Sigmoid colon (tissue), 4 donors: ENCODE data around the gene HES6.

ENCODE experiments used
- EP300 ChIP-seq, 4 donors: sonication (generic); formaldehyde crosslinking; IDR thresholded peaks; one replicate each; pipeline ENCODE4 v1.6.1; 2017; ENCODE audit warnings: antibody characterized with exemption in 4 of 4
- POLR2A ChIP-seq, 2 donors: fragments of 450-650 bp; IDR thresholded peaks; one replicate each; pipeline ENCODE4 v1.6.1; 2016; ENCODE audit warnings: antibody characterized with exemption in 2 of 2, mild to moderate bottlenecking in 2 of 2, moderate library complexity in 2 of 2
- TF ChIP-seq, protein P1 (sequence below), 4 experiments: fragments of 450-650 bp in 3 of 4; fragments of 200-600 bp in 1 of 4; IDR thresholded peaks; one replicate each; pipeline ENCODE4 v1.5.1; 2016 to 2019; ENCODE audit warnings: antibody characterized with exemption in 4 of 4, mild to moderate bottlenecking in 3 of 4, moderate library complexity in 2 of 4

DNA sequence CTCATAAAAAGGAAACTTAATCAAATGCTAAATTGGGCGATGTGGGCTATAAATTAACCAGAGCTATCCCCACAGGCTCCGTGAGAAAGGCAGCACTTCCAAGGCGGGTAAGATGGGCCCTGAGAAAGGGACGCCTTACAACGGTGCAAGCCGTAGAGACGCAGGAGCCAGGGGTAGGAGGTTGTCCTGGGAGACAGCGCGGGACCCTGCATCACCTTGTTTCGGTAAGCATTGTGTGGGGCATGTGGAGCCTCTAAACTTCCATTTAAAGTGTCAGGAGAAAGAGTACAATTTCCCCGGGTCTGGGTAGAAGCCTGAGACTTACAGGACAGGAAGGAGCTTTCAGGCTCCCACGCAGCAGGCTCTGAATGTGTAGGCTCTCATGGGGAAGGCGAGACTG is 49.7 kb upstream of the HES6 start:
- TF ChIP-seq POLR2A (IDR thresholded peaks at IDR 0.05) (no peak), EP300 (IDR thresholded peaks at IDR 0.05) (no peak)
- TF ChIP-seq, protein P1, sequence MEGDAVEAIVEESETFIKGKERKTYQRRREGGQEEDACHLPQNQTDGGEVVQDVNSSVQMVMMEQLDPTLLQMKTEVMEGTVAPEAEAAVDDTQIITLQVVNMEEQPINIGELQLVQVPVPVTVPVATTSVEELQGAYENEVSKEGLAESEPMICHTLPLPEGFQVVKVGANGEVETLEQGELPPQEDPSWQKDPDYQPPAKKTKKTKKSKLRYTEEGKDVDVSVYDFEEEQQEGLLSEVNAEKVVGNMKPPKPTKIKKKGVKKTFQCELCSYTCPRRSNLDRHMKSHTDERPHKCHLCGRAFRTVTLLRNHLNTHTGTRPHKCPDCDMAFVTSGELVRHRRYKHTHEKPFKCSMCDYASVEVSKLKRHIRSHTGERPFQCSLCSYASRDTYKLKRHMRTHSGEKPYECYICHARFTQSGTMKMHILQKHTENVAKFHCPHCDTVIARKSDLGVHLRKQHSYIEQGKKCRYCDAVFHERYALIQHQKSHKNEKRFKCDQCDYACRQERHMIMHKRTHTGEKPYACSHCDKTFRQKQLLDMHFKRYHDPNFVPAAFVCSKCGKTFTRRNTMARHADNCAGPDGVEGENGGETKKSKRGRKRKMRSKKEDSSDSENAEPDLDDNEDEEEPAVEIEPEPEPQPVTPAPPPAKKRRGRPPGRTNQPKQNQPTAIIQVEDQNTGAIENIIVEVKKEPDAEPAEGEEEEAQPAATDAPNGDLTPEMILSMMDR (IDR thresholded peaks at IDR 0.05) = no peak
